H1 (cell line): ENCODE results near the gene CDH12.

ENCODE experiments used
- CTCF ChIP-seq, 3 experiments: IDR thresholded peaks; 1 replicate in 2 of 3; 2 replicates in 1 of 3; pipeline versions ENCODE4 v1.5.1 to v1.6.1; 2011; ENCODE audit warnings: low read length in 3 of 3, mild to moderate bottlenecking in 3 of 3, inconsistent platforms in 2 of 3, low read depth in 1 of 3, moderate library complexity in 1 of 3; ENCODE audit not compliant: insufficient read depth in 1 of 3; ENCODE audit errors: control extremely low read depth in 1 of 3
- JUN ChIP-seq: IDR thresholded peaks from 2 replicates; pipeline ENCODE4 v1.6.1; 2011; ENCODE audit warnings: low read depth, mild to moderate bottlenecking, improper control_type of control experiment, low read length
- MAFK ChIP-seq: IDR thresholded peaks from 2 replicates; pipeline ENCODE4 v1.6.1; 2012; ENCODE audit warnings: low read depth, mild to moderate bottlenecking, improper control_type of control experiment, low read length
- POLR2AphosphoS5 ChIP-seq: IDR thresholded peaks from 2 replicates; pipeline ENCODE4 v1.6.1; 2011; ENCODE audit warnings: low read depth, low read length
- RBBP5 ChIP-seq: IDR thresholded peaks from 2 replicates; pipeline ENCODE4 v1.7.1; 2012; ENCODE audit warnings: low read depth, mild to moderate bottlenecking, inconsistent platforms, low read length, moderate library complexity, borderline replicate concordance
- SIN3A ChIP-seq, 2 experiments: IDR thresholded peaks in 1 of 2; conservative IDR thresholded peaks in 1 of 2; 2 replicates each; pipeline ENCODE4 v1.6.1; 2011 to 2012; ENCODE audit warnings: low read length in 2 of 2, improper control_type of control experiment in 1 of 2, low read depth in 1 of 2, mild to moderate bottlenecking in 1 of 2
- SIRT6 ChIP-seq: IDR thresholded peaks from one replicate; pipeline ENCODE4 v1.7.1; 2012; ENCODE audit warnings: low read length, inconsistent platforms
- SP4 ChIP-seq: IDR thresholded peaks from 2 replicates; pipeline ENCODE4 v1.6.1; 2012; ENCODE audit warnings: low read length, inconsistent platforms
- TEAD4 ChIP-seq: IDR thresholded peaks from 2 replicates; pipeline ENCODE4 v1.6.1; 2012; ENCODE audit warnings: low read depth, low read length, inconsistent platforms, mixed read lengths

DNA sequence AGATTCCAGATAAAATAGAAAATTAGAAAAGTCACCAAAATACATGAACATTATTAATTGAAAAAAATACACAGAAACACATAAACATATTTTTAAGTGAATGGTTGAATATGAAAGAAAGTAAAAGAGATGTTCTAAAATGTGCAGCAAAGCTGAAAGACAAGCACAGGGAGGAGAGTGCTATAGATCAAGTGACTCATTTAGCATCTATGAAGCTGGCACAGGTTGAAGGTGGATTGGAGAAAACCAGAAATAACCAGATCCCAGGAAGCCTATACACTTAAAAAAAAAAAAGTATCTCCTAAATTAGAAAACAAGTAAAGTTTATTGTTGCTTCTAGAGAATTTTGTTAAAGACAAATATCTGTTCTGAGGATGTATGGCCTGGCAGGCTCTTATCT is 338.9 kb downstream of the CDH12 start:
- TF ChIP-seq MAFK (no peak), CTCF (IDR thresholded peaks at IDR 0.05; ENCODE audit: control extremely low read depth in 1 of 3, insufficient read depth in 1 of 3, low read depth in 1 of 3, low read length in 3 of 3) (no peak), POLR2AphosphoS5 (no peak), JUN (no peak), SIRT6 (no peak), RBBP5 (no peak), SP4 (no peak), SIN3A (conservative IDR thresholded peaks at IDR 0.05 in 1 of 2, IDR thresholded peaks at IDR 0.05 in 1 of 2; ENCODE audit: low read depth in 1 of 2, low read length in 2 of 2) (no peak), TEAD4 (no peak)
